H1 (cell line): ENCODE data around the gene RSPO3. TPM values are rescaled to one million over a fixed set of nuclear protein-coding genes. Genes with fewer than 3 reads are reported as not detected.

Experiments used
- ASH2L ChIP-seq: fragments of 200-600, 300-600 bp; sonication (generic); IDR thresholded peaks from one replicate; pipeline ENCODE4 v1.7.1; 2017; ENCODE audit warnings: low read length
- BACH1 ChIP-seq: IDR thresholded peaks from 2 replicates; pipeline ENCODE4 v1.6.1; 2012; ENCODE audit warnings: low read length, improper control_type of control experiment
- BCL11A ChIP-seq, 2 experiments: IDR thresholded peaks; one replicate each; pipeline ENCODE4 v1.6.1; 2011; ENCODE audit warnings: low read depth in 2 of 2, low read length in 2 of 2, mild to moderate bottlenecking in 2 of 2
- CTBP2 ChIP-seq: IDR thresholded peaks from 2 replicates; pipeline ENCODE4 v1.7.0; 2011; ENCODE audit warnings: borderline replicate concordance, mild to moderate bottlenecking, moderate library complexity, mixed read lengths, low read length; ENCODE audit not compliant: insufficient read depth, insufficient read length
- EGR1 ChIP-seq: IDR thresholded peaks from 2 replicates; pipeline ENCODE4 v1.6.1; 2011; ENCODE audit warnings: low read depth, low read length, borderline replicate concordance
- SAP30 ChIP-seq: fragments of 300-600 bp; sonication (generic); IDR thresholded peaks from 2 replicates; pipeline ENCODE4 v1.7.1; 2012; ENCODE audit warnings: low read length, moderate library complexity, mild to moderate bottlenecking, inconsistent platforms; ENCODE audit not compliant: insufficient read depth, insufficient replicate concordance
- SIRT6 ChIP-seq: IDR thresholded peaks from one replicate; pipeline ENCODE4 v1.7.1; 2012; ENCODE audit warnings: low read length, inconsistent platforms
- SP1 ChIP-seq: IDR thresholded peaks from 2 replicates; pipeline ENCODE4 v1.6.1; 2011; ENCODE audit warnings: low read depth, low read length
- TEAD4 ChIP-seq: IDR thresholded peaks from 2 replicates; pipeline ENCODE4 v1.6.1; 2012; ENCODE audit warnings: low read depth, low read length, inconsistent platforms, mixed read lengths
- YY1 ChIP-seq: IDR thresholded peaks from 2 replicates; pipeline ENCODE4 v1.6.1; 2011; ENCODE audit warnings: low read depth, mild to moderate bottlenecking, low read length
- polyA plus RNA-seq, 7 experiments: library from polyadenylated mRNA; depleted of rRNA in 3 of 7; stranded (reverse) in 5 of 7; unstranded in 2 of 7; fragments of >200 nt in 5 of 7; fragments of 200-250 nt in 2 of 7; gene quantifications; 1 replicate in 5 of 7; 2 replicates in 1 of 7; 4 replicates in 1 of 7; pipeline versions ENCODE4 v1.2.1 to v1.2.3, GENCODE V29; 2011 to 2013; ENCODE audit warnings: missing spikeins in 2 of 7, mixed read lengths in 2 of 7
- total RNA-seq: library from RNA; stranded (reverse); fragmentation: NEBNext Ultra II Directional; extraction: Animal tissue kit (Norgen Biotek cat#: 25700); gene quantifications from 2 replicates; pipeline ENCODE4 v1.2.1, GENCODE V29; 2021

The RSPO3 gene
- total and polyA plus RNA-seq, 2 of the 8 experiments (the other 6 are each of a cell fraction or from before 2014, with no cell fraction given), result not detected

- no peak for TF ChIP-seq SIRT6
- no peak for TF ChIP-seq ASH2L
- TF ChIP-seq TEAD4, result no peak
- no peak for TF ChIP-seq YY1
- no peak for TF ChIP-seq BCL11A (IDR thresholded peaks at IDR 0.05; ENCODE audit: low read depth in 2 of 2, low read length in 2 of 2)
- TF ChIP-seq SAP30, result no peak
- no peak for TF ChIP-seq SP1
- no peak for TF ChIP-seq BACH1
- TF ChIP-seq CTBP2, result no peak
- TF ChIP-seq EGR1, result no peak
- TF ChIP-seq, all 59 proteins: peak for 0
Observed at GRCh38 chr6:127192911-127193541, 74.6 kb downstream of the RSPO3 start (continued).
